ENCODE results near the gene HS6ST2.

GRCh38 chrX:132716006-132716405 is 242.4 kb downstream of the HS6ST2 start:
- TF ChIP-seq CTCF (IDR thresholded peaks at IDR 0.05) (peak; percentile 58), TCF7L2 (IDR thresholded peaks at IDR 0.05; ENCODE audit: low read depth, low read length) (no peak), POLR2AphosphoS5 (IDR thresholded peaks at IDR 0.05; ENCODE audit: low read depth, low read length) (no peak)
- TF ChIP-seq, protein P1, sequence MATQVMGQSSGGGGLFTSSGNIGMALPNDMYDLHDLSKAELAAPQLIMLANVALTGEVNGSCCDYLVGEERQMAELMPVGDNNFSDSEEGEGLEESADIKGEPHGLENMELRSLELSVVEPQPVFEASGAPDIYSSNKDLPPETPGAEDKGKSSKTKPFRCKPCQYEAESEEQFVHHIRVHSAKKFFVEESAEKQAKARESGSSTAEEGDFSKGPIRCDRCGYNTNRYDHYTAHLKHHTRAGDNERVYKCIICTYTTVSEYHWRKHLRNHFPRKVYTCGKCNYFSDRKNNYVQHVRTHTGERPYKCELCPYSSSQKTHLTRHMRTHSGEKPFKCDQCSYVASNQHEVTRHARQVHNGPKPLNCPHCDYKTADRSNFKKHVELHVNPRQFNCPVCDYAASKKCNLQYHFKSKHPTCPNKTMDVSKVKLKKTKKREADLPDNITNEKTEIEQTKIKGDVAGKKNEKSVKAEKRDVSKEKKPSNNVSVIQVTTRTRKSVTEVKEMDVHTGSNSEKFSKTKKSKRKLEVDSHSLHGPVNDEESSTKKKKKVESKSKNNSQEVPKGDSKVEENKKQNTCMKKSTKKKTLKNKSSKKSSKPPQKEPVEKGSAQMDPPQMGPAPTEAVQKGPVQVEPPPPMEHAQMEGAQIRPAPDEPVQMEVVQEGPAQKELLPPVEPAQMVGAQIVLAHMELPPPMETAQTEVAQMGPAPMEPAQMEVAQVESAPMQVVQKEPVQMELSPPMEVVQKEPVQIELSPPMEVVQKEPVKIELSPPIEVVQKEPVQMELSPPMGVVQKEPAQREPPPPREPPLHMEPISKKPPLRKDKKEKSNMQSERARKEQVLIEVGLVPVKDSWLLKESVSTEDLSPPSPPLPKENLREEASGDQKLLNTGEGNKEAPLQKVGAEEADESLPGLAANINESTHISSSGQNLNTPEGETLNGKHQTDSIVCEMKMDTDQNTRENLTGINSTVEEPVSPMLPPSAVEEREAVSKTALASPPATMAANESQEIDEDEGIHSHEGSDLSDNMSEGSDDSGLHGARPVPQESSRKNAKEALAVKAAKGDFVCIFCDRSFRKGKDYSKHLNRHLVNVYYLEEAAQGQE (IDR thresholded peaks at IDR 0.05; ENCODE audit: insufficient read depth in 1 of 2, low read depth in 2 of 2, low read length in 1 of 2) = no peak
